Esophagus muscularis mucosa (tissue), 3 donors: ENCODE measurements around the gene ZNF174.

Experiments used
- EP300 ChIP-seq: sonication (generic); formaldehyde crosslinking; IDR thresholded peaks from one replicate; pipeline ENCODE4 v1.6.1; 2017; ENCODE audit warnings: antibody characterized with exemption
- TF ChIP-seq, protein P1 (sequence below), 3 experiments: fragments of 200-600 bp in 2 of 3; fragments of 450-650 bp in 1 of 3; sonication (generic) in 2 of 3; IDR thresholded peaks; one replicate each; pipeline ENCODE4 v1.5.1; 2017 to 2019; ENCODE audit warnings: antibody characterized with exemption in 3 of 3, mild to moderate bottlenecking in 2 of 3, moderate library complexity in 1 of 3

DNA sequence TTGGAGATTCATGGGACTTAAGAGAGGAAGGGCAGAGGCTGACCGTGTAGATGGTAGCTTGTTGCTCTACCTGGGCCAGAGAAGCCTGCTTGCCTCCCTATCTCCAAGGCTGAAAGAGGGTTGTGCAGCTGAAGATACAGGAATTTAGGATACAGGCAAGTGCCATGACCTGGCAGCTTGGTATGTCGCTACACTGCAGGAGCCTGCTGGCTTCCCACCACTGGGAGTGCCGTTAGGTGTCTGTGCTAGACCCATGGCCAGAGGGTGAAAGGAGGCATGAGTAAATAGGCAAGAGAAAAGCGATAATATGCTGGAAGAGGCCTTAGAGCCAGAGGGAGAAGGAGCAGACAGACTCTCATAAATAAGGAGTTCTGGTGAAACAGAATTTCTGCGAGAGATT, 53.1 kb downstream of the ZNF174 start:
- TF ChIP-seq, protein P1, sequence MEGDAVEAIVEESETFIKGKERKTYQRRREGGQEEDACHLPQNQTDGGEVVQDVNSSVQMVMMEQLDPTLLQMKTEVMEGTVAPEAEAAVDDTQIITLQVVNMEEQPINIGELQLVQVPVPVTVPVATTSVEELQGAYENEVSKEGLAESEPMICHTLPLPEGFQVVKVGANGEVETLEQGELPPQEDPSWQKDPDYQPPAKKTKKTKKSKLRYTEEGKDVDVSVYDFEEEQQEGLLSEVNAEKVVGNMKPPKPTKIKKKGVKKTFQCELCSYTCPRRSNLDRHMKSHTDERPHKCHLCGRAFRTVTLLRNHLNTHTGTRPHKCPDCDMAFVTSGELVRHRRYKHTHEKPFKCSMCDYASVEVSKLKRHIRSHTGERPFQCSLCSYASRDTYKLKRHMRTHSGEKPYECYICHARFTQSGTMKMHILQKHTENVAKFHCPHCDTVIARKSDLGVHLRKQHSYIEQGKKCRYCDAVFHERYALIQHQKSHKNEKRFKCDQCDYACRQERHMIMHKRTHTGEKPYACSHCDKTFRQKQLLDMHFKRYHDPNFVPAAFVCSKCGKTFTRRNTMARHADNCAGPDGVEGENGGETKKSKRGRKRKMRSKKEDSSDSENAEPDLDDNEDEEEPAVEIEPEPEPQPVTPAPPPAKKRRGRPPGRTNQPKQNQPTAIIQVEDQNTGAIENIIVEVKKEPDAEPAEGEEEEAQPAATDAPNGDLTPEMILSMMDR (IDR thresholded peaks at IDR 0.05): no peak
- TF ChIP-seq EP300: no peak
